Measurements from ENCODE around the gene WIZ.

WIZ gene

GRCh38 chr19:15371786-15372380 is 77.9 kb downstream of the WIZ start (continued):
- TF ChIP-seq ZNF692 (tag by site-specific recombination; IDR thresholded peaks at IDR 0.05) (no peak), KLF10 (tag by site-specific recombination; IDR thresholded peaks at IDR 0.05) (no peak), ZNF211 (tag by site-specific recombination; IDR thresholded peaks at IDR 0.05; ENCODE audit: low read depth) (no peak)

- ChIA-PET POLR2A (interaction anchor here (1.0 to 1.4 kb wide), 3 partner anchors 9 to 73 kb away, joined by 3 to 4 read pairs (median 3); partner anchors contain the start of gene AKAP8), CTCF (no interaction called here)
Observed at GRCh38 chr19:15371119-15371518, 78.6 kb downstream of the WIZ start.

More at GRCh38 chr19:15371119-15371518, 78.6 kb downstream of the WIZ start:
- no peaks in the 10 kb centered on the region for H3K9me3 ChIP-seq (ENCODE audit: control insufficient read depth, insufficient read depth, low read depth, low read length)
- H3K36me3 ChIP-seq (ENCODE audit: control insufficient read depth in 2 of 2, insufficient read depth in 1 of 2, low read length in 2 of 2) = peaks cover 21 to 89% of the 10 kb centered on the region in 2 experiments
- TF ChIP-seq PRDM10 (tag by site-specific recombination; IDR thresholded peaks at IDR 0.05) = no peak
- TF ChIP-seq ZNF530 (tag by site-specific recombination; IDR thresholded peaks at IDR 0.05; ENCODE audit: low read depth) = no peak
- TF ChIP-seq ZNF148 (tag by site-specific recombination; IDR thresholded peaks at IDR 0.05; ENCODE audit: borderline replicate concordance) = no peak
- no peak for TF ChIP-seq ZNF707 (tag by site-specific recombination; IDR thresholded peaks at IDR 0.05)
- TF ChIP-seq OSR2 (tag by site-specific recombination; IDR thresholded peaks at IDR 0.05) = no peak
- TF ChIP-seq PRDM4 (tag by site-specific recombination; IDR thresholded peaks at IDR 0.05) = no peak
- TF ChIP-seq ZNF362 (tag by site-specific recombination; IDR thresholded peaks at IDR 0.05) = no peak
- TF ChIP-seq AEBP2 (tag by site-specific recombination; IDR thresholded peaks at IDR 0.05; ENCODE audit: borderline replicate concordance) = no peak
- TF ChIP-seq ZBTB21 (tag by site-specific recombination; IDR thresholded peaks at IDR 0.05) = no peak
- TF ChIP-seq MZF1 (tag by site-specific recombination; IDR thresholded peaks at IDR 0.05; ENCODE audit: borderline replicate concordance) = no peak
- no peak for TF ChIP-seq ZNF624 (tag by site-specific recombination; IDR thresholded peaks at IDR 0.05)
- no peak for TF ChIP-seq ZNF600 (tag by site-specific recombination; IDR thresholded peaks at IDR 0.05)
- TF ChIP-seq ZNF366 (tag by site-specific recombination; conservative IDR thresholded peaks at IDR 0.05) = no peak
- TF ChIP-seq ZNF776 (tag by site-specific recombination; IDR thresholded peaks at IDR 0.05; ENCODE audit: borderline replicate concordance) = no peak
- TF ChIP-seq INSM2 (tag by site-specific recombination; IDR thresholded peaks at IDR 0.05) = no peak
- TF ChIP-seq ZNF658 (tag by site-specific recombination; IDR thresholded peaks at IDR 0.05) = no peak
- TF ChIP-seq ZBTB6 (tag by site-specific recombination; IDR thresholded peaks at IDR 0.05) = no peak
- no peak overlapping the region for H3K27ac ChIP-seq (ENCODE audit: extremely low read depth, low read depth, low read length)
- no peaks in the 10 kb centered on the region for H3K4me1 ChIP-seq (ENCODE audit: control insufficient read depth, insufficient read depth, low read length)
- H3K4me3 ChIP-seq (ENCODE audit: low read depth, low read length) = no peak overlapping the region

Data from HEK293 (cell line).